Activated B cell treated with CpG ODN at 0.5 μM for 24 hours (primary cell): Measurements from ENCODE around the gene PLEKHG1. TPM values are rescaled to one million over a fixed set of nuclear protein-coding genes. Genes with fewer than 3 reads are reported as not detected.
A peak's percentile ranks its signal among the peaks of the same experiment; 100 is the strongest.

Experiments used
- ATAC-seq: fragments of 200-7000 bp; cut with Tn5 transposase; one replicate; pipeline ENCODE4 v1.10.0; 2021; ENCODE audit warnings: low read depth, mild to moderate bottlenecking, moderate library complexity
- CTCF ChIA-PET: fragments of 350-600 bp; sonication (Branson Sonifier 250); formaldehyde crosslinking; loops from one replicate; lab custom pipeline; 2021; ENCODE audit warnings: antibody characterized with exemption; lab: Charles Lee
- POLR2A ChIA-PET: fragments of 350-600 bp; sonication (Branson Sonifier 250); formaldehyde crosslinking; loops from one replicate; lab custom pipeline; 2021; ENCODE audit warnings: antibody characterized with exemption; lab: Charles Lee
- DNase-seq: peaks from one replicate; pipeline ENCODE4 v3.0.0; 2022
- H3K27ac Mint-ChIP-seq: one replicate; pipeline ENCODE4 v1.8.0; 2020; ENCODE audit warnings: mixed read lengths
- H3K27me3 Mint-ChIP-seq: one replicate; pipeline ENCODE4 v1.8.0; 2021; ENCODE audit warnings: mixed read lengths
- H3K36me3 Mint-ChIP-seq: one replicate; pipeline ENCODE4 v1.8.0; 2021; ENCODE audit warnings: low read depth, mixed read lengths
- H3K4me1 Mint-ChIP-seq: one replicate; pipeline ENCODE4 v1.8.0; 2021; ENCODE audit warnings: mixed read lengths
- H3K4me3 Mint-ChIP-seq: one replicate; pipeline ENCODE4 v1.8.0; 2020; ENCODE audit warnings: mild to moderate bottlenecking, mixed read lengths
- H3K9me3 Mint-ChIP-seq: one replicate; pipeline ENCODE4 v1.8.0; 2020; ENCODE audit warnings: mixed read lengths
- intact Hi-C: fragments of 100-400 bp; cut with micrococcal nuclease; formaldehyde crosslinking; loops from one replicate; pipeline ENCODE4 v1.15.1; 2024
- total RNA-seq: library from RNA; stranded (reverse); gene quantifications from 2 replicates; pipeline ENCODE4 v1.2.3, GENCODE V29; 2022
- TF ChIP-seq, protein P1 (sequence below): fragments of 200-600 bp; IDR thresholded peaks from one replicate; pipeline ENCODE4 v1.8.0; 2022; ENCODE audit warnings: antibody characterized with exemption, mild to moderate bottlenecking

Gene PLEKHG1
- total RNA-seq, 1 donor from 2014 or later, result 219 TPM

DNA sequence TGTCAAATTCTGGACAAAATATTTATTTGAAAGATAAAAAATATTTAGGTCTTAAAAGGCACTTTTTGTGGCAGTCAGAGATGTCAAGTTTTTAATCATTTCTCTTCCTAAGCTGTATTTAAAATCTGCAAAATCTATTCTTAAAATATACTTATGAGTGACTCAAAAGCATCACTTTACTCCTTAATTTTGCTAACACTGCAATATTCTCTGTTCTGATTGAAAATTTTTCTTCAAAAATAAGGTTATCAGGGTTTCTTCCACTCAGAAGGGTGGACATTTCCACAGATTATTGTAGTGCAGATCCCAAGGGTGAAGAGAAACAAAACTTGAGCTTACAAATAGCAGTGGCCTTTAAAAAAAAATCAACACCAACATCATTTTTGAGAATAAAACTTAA is 27.5 kb downstream of the PLEKHG1 start:
- TF ChIP-seq, protein P1, sequence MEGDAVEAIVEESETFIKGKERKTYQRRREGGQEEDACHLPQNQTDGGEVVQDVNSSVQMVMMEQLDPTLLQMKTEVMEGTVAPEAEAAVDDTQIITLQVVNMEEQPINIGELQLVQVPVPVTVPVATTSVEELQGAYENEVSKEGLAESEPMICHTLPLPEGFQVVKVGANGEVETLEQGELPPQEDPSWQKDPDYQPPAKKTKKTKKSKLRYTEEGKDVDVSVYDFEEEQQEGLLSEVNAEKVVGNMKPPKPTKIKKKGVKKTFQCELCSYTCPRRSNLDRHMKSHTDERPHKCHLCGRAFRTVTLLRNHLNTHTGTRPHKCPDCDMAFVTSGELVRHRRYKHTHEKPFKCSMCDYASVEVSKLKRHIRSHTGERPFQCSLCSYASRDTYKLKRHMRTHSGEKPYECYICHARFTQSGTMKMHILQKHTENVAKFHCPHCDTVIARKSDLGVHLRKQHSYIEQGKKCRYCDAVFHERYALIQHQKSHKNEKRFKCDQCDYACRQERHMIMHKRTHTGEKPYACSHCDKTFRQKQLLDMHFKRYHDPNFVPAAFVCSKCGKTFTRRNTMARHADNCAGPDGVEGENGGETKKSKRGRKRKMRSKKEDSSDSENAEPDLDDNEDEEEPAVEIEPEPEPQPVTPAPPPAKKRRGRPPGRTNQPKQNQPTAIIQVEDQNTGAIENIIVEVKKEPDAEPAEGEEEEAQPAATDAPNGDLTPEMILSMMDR, result no peak
- H3K27ac Mint-ChIP-seq, result peak overlapping the region; percentile 94
- ATAC-seq (no peak), DNase-seq (no peak)
- H3K36me3 Mint-ChIP-seq, result peaks cover 18% of the 10 kb centered on the region
- H3K4me3 Mint-ChIP-seq, result peak overlapping the region; percentile 19
- intact Hi-C loops, result no loop called here
- peaks cover 93% of the 10 kb centered on the region for H3K4me1 Mint-ChIP-seq
- no peaks in the 10 kb centered on the region for H3K9me3 Mint-ChIP-seq
- ChIA-PET POLR2A (interaction anchor here (0.9 to 2.1 kb wide), 3 partner anchors 10 to 29 kb away, joined by 3 to 12 read pairs (median 3); partner anchors contain the start of gene PLEKHG1), CTCF (interaction anchor here (1.4 to 1.5 kb wide), 2 partner anchors 23 to 207 kb away, joined by 4 read pairs; no protein-coding TSS in a partner anchor)
- H3K27me3 Mint-ChIP-seq, result no peaks in the 10 kb centered on the region

DNA sequence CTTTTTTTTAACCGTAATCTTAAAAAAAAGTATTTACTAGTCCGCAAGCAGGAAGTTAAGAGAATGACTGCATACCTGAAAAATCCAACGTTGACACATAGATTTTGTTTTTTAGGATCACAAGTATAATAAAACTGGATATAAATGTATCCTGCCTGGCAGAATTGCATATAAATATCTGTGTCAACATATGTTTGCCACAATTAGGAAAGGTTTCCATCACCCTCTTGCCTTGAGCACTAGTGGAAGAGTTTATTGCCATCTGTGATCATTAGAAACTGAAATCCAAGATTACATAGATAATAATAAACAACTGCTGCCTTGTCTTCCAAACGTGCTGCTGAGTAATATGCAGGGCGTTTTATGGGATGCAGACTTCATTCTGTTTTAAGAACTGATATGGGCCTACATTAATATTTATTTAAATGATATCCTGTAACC is 27.9 kb downstream of the PLEKHG1 start:
- ATAC-seq (no peak), DNase-seq (no peak)
- H3K4me1 Mint-ChIP-seq, result peaks cover 93% of the 10 kb centered on the region
- ChIA-PET CTCF (interaction anchor here (1.4 to 1.5 kb wide), 2 partner anchors 24 to 208 kb away, joined by 4 read pairs; no protein-coding TSS in a partner anchor), POLR2A (interaction anchor here (1.0 to 2.1 kb wide), 2 partner anchors 28 to 29 kb away, joined by 3 to 12 read pairs; partner anchors contain the start of gene PLEKHG1)
- intact Hi-C loops, result no loop called here
- peaks cover 18% of the 10 kb centered on the region for H3K36me3 Mint-ChIP-seq
- peak overlapping the region; percentile 94 for H3K27ac Mint-ChIP-seq
- no peaks in the 10 kb centered on the region for H3K9me3 Mint-ChIP-seq
- TF ChIP-seq, protein P1, result no peak
- peak overlapping the region; percentile 19 for H3K4me3 Mint-ChIP-seq
- no peaks in the 10 kb centered on the region for H3K27me3 Mint-ChIP-seq

DNA sequence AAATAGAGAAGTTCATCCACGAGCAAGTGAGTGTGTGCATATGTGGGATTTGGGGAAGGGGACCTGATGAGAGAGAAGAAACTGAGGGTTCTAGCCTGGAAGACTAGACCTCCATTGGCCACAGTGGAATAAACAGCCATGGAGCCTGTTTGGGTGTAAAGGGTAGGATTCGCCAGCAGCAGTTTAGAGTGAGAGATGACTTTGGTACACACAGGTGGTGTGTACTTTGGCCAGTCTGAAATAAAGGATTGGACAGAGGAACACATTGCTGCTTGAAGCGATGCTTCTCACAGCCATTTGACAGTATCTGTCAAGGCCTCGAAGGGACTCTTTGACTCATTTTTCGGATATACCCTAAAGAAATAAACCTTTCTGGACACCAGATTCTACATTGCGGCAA is 29.2 kb downstream of the PLEKHG1 start:
- ATAC-seq, result no peak
- peak overlapping the region; percentile 94 for H3K27ac Mint-ChIP-seq

DNA sequence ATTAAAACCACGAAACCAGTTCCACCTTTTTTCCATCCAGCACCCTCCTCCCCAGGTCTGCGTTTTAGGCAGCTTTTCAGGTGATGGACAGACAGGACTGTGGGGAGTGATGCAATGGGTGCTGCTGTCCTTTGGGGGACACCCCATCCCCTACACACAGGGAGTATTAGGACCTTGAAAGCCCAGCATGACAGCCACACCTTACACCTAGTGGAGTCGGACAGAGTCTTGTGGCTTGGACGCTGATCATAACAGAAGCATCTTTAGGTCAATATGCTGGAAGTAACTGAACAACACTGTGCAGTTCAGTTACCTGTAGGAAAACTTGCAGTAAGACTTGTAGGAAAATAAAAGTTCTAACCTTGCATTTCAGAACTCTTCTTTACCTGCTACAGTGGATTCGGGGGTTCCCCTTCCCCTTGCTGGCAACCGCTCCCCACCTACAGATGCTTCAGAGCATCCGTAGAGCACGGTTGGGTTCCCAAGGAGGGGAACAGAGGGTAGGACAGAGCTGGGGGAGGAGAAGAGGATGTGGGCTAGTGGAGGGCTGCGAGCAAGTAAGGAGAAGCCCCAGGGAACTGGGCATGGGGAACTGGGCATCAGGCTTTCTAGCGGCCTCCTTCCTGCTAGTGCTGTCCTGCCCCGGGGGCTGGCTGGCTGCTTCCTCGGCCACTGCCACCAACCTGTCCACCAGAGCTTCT is 31.7 kb downstream of the PLEKHG1 start:
- ChIA-PET POLR2A (interaction anchor here (0.5 to 14.1 kb wide), 14 partner anchors 8 to 213 kb away, joined by 3 to 537 read pairs (median 6); partner anchors contain the start of gene PLEKHG1), CTCF (interaction anchor here (2.4 to 5.9 kb wide), 4 partner anchors 9 to 213 kb away, joined by 10 to 50 read pairs (median 17); partner anchors contain the start of gene PLEKHG1)
- Mint-ChIP-seq H3K9me3 (no peaks in the 10 kb centered on the region), H3K36me3 (peaks cover 22% of the 10 kb centered on the region), H3K4me1 (peaks cover 90% of the 10 kb centered on the region), H3K27me3 (no peaks in the 10 kb centered on the region), H3K27ac (peak overlapping the region; percentile 97), H3K4me3 (peak overlapping the region; percentile 99)
- TF ChIP-seq, protein P1, result no peak
- peak; percentile 57 for DNase-seq
- intact Hi-C loops, result loop anchor here (1.0 to 10.0 kb wide), 3 partner anchors 8 to 627 kb away; partner anchors contain the start of gene MTHFD1L
- ATAC-seq, result peak; percentile 73

More for the DNA sequence above, 29.2 kb downstream of the PLEKHG1 start:
- no peaks in the 10 kb centered on the region for H3K27me3 Mint-ChIP-seq
- TF ChIP-seq, protein P1, result no peak
- H3K36me3 Mint-ChIP-seq, result peaks cover 28% of the 10 kb centered on the region
- ChIA-PET CTCF (no interaction called here), POLR2A (no interaction called here)
- H3K9me3 Mint-ChIP-seq, result no peaks in the 10 kb centered on the region
- DNase-seq, result no peak
- no peak overlapping the region for H3K4me3 Mint-ChIP-seq
- H3K4me1 Mint-ChIP-seq, result peaks cover 90% of the 10 kb centered on the region
- intact Hi-C loops, result no loop called here
